Calu3 (cell line): ENCODE data around the gene MGMT. TPM values are rescaled to one million over a fixed set of nuclear protein-coding genes. Genes with fewer than 3 reads are reported as not detected.

Experiments
- BruUV-seq: library from RNA; stranded (reverse); fragments of 400-500 nt; replicated peaks from 2 replicates; lab custom pipeline; 2021; lab: Mats Ljungman, UMichigan
- CTCF ChIA-PET: fragments of 300-600 bp; sonication (Branson Sonifier 250); formaldehyde crosslinking; loops from one replicate; lab custom pipeline; 2022; ENCODE audit warnings: antibody characterized with exemption; lab: Charles Lee
- DNase-seq: peaks from one replicate; pipeline ENCODE4 v3.0.0; 2022
- H3K27ac Mint-ChIP-seq: one replicate; pipeline ENCODE4 v1.8.0; 2022; ENCODE audit warnings: mixed read lengths; ENCODE audit not compliant: unreplicated experiment
- H3K27me3 Mint-ChIP-seq: one replicate; pipeline ENCODE4 v1.8.0; 2022; ENCODE audit warnings: mixed read lengths; ENCODE audit not compliant: unreplicated experiment
- H3K36me3 Mint-ChIP-seq: one replicate; pipeline ENCODE4 v1.8.0; 2022; ENCODE audit warnings: mild to moderate bottlenecking, moderate library complexity, mixed read lengths; ENCODE audit not compliant: insufficient read depth, unreplicated experiment
- H3K4me1 Mint-ChIP-seq: one replicate; pipeline ENCODE4 v1.8.0; 2022; ENCODE audit warnings: mild to moderate bottlenecking, low read depth, mixed read lengths; ENCODE audit not compliant: unreplicated experiment
- H3K4me3 Mint-ChIP-seq: one replicate; pipeline ENCODE4 v1.8.0; 2022; ENCODE audit warnings: mild to moderate bottlenecking, low read depth, moderate library complexity, mixed read lengths; ENCODE audit not compliant: unreplicated experiment
- H3K9me3 Mint-ChIP-seq: one replicate; pipeline ENCODE4 v1.8.0; 2022; ENCODE audit warnings: low read depth, mixed read lengths; ENCODE audit not compliant: unreplicated experiment
- intact Hi-C: fragments of 100-400 bp; cut with micrococcal nuclease; formaldehyde crosslinking; loops from one replicate; pipeline ENCODE4 v1.10.0; 2022; ENCODE audit not compliant: unreplicated experiment
- total RNA-seq: library from RNA; stranded (reverse); gene quantifications from 2 replicates; pipeline ENCODE4 v1.2.3, GENCODE V29; 2022
- TF ChIP-seq, protein P1 (sequence below): fragments of 200-600 bp; IDR thresholded peaks from one replicate; pipeline ENCODE4 v1.8.0; 2022; ENCODE audit warnings: antibody characterized with exemption; ENCODE audit not compliant: unreplicated experiment

MGMT gene
- total RNA-seq, 1 experiment from 2014 or later, result 8.3 TPM

DNA sequence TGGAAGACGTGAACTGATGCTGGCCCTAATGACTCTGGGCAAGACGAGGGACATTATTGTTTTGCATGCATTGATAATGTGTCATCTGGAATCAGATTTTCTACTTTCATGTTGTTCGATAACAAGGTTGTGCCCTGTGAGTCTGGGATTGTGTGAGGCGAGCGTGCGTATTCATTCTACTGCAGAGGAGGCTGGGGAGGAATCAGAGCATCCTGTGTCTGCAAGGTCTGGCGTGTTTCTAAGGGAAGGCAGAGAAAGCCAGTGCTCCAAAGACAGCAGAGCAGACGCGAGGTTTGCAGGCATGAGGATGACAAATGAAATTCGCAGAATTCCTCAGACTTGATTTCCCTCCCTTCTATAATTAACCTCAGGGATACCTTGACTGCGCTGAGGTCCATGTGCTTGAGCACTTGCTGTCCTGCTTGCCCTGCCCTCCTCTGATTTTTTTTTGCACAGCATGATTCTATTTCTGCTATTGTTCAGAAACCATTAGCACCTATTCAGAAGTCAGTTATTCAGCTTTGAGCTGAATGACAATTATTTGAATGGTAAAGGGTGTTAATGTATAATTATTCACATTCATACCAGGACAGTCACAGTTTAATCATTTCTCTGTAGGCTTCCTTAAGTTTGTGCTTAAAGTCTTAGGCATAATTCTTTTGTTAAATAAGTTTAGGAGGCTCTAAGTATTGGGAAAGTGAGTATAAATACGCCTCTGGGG lies 263.4 kb downstream of the MGMT start:
- BruUV-seq, result no TSS peak
- CTCF ChIA-PET, result no interaction called here
- Mint-ChIP-seq H3K36me3 (no peaks in the 10 kb centered on the region), H3K27ac (no peak overlapping the region), H3K4me1 (no peaks in the 10 kb centered on the region), H3K27me3 (no peaks in the 10 kb centered on the region), H3K4me3 (no peak overlapping the region), H3K9me3 (no peaks in the 10 kb centered on the region)
- TF ChIP-seq, protein P1, sequence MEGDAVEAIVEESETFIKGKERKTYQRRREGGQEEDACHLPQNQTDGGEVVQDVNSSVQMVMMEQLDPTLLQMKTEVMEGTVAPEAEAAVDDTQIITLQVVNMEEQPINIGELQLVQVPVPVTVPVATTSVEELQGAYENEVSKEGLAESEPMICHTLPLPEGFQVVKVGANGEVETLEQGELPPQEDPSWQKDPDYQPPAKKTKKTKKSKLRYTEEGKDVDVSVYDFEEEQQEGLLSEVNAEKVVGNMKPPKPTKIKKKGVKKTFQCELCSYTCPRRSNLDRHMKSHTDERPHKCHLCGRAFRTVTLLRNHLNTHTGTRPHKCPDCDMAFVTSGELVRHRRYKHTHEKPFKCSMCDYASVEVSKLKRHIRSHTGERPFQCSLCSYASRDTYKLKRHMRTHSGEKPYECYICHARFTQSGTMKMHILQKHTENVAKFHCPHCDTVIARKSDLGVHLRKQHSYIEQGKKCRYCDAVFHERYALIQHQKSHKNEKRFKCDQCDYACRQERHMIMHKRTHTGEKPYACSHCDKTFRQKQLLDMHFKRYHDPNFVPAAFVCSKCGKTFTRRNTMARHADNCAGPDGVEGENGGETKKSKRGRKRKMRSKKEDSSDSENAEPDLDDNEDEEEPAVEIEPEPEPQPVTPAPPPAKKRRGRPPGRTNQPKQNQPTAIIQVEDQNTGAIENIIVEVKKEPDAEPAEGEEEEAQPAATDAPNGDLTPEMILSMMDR, result no peak
- no peak for DNase-seq
- intact Hi-C loops, result no loop called here

DNA sequence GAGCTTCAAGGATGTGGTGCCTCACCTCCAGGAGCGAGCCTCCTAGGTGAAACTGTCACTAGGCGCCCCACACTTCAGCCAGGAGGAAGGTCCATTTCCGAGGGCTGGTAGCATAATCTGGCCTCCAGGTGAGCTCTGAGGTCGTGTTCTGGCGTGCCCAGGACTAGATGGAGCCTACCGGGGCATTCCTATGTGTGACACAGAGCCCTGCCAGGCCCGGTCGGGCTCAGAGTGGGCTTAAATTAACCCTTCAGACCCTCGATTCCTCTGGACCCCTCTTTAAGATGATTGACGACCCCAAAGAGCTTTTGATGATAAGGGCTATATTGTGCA lies 263.9 kb downstream of the MGMT start:
- H3K27ac Mint-ChIP-seq, result no peak overlapping the region
- TF ChIP-seq, protein P1, result no peak
- H3K4me1 Mint-ChIP-seq, result no peaks in the 10 kb centered on the region
- H3K4me3 Mint-ChIP-seq, result no peak overlapping the region
- no peak for DNase-seq
- H3K9me3 Mint-ChIP-seq, result no peaks in the 10 kb centered on the region
- no peaks in the 10 kb centered on the region for H3K36me3 Mint-ChIP-seq
- CTCF ChIA-PET, result no interaction called here
- intact Hi-C loops, result no loop called here
- H3K27me3 Mint-ChIP-seq, result no peaks in the 10 kb centered on the region
- no TSS peak for BruUV-seq

DNA sequence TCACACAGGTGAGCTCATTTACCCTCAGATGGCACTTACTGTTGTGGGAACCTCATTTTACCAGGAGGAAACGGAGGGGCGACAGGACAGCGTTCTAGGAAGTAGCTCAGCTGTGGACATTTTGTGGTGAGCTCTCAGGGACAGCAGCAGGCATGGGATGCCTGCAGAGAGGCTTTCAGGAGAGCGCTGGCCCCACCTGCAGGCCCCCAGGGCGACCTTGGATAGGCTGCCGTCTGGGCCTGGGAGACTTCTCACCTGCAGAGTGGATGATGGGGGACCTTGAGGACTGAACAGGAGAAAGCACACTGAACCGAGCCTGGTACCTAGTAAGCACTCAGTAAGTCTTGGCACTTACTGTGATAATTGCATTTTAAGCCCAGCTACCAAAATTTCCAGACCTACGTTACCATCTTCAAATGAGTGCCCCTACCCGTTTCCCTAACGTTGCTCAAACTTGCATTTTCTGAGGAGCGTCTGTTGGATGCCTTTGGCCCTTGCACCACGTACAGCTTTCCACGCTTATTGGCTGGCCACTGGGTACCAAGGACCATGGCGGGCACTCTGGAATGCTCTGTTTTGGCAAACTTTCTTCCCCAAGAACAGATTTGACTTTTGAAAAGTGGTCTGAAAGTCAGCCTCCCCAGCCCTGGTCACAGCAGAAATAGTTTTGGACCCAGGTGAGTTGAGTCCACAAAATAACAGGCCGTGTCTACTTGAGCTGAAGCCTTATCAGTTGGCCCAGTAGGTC lies 273.7 kb downstream of the MGMT start:
- no peak for DNase-seq
- TF ChIP-seq, protein P1, result no peak
- peaks cover 2% of the 10 kb centered on the region for H3K9me3 Mint-ChIP-seq
- H3K27me3 Mint-ChIP-seq, result no peaks in the 10 kb centered on the region
- no peak overlapping the region for H3K27ac Mint-ChIP-seq
- intact Hi-C loops, result no loop called here
- H3K4me3 Mint-ChIP-seq, result no peak overlapping the region
- H3K4me1 Mint-ChIP-seq, result no peaks in the 10 kb centered on the region
- no peaks in the 10 kb centered on the region for H3K36me3 Mint-ChIP-seq
- BruUV-seq, result no TSS peak
- CTCF ChIA-PET, result no interaction called here

DNA sequence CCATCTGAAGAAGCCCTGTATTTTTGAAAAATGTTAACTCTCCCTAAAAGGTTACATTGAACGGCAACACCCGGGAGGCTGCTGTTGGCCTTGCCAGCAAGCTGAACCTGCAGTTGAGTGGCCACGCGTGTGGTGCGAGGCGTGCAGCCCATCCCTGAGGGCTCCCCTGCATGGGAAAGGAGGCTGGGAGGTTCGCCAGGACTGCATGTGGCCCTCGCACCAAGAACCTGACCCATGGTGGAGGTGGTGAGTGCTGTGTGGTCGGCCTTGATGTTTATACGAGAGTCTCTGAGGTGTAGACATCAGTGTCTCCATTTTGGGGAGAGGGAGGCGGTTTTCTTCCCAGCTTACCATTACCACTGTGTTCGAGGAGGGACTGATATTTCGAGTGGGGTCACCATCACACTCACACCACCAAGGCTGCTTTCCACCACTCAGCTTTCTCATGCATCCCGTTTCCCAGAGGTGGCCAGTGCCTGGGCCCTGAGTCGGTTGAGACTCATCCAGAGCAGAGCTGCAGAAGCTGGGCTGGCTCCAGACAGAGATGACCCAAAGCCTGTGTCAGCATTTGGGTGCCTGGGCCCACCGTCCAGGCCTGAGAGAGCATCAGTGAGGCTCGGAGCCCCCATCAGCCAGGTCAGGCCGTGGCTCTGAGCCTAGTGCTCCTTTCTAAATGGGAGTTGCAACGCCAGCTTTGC lies 274.4 kb downstream of the MGMT start:
- Mint-ChIP-seq H3K27ac (no peak overlapping the region), H3K27me3 (no peaks in the 10 kb centered on the region), H3K4me3 (no peak overlapping the region), H3K9me3 (peaks cover 2% of the 10 kb centered on the region), H3K36me3 (no peaks in the 10 kb centered on the region), H3K4me1 (no peaks in the 10 kb centered on the region)
- CTCF ChIA-PET, result no interaction called here
- TF ChIP-seq, protein P1, result no peak
- no peak for DNase-seq
- intact Hi-C loops, result no loop called here
- no TSS peak for BruUV-seq
